NOMO-1 treated with DMSO at 0.1 percent for 48 hours (cell line): ENCODE data around the gene SHFL.

Experiments
- DNase-seq: peaks from one replicate; lab custom pipeline; 2025; ENCODE audit not compliant: unreplicated experiment; lab: John Stamatoyannopoulos, UW

SHFL gene

GRCh38 chr19:10132905-10133304 lies 46.8 kb downstream of the SHFL start:
- no peak for DNase-seq

GRCh38 chr19:10133596-10133995 lies 47.5 kb downstream of the SHFL start:
- DNase-seq = no peak

GRCh38 chr19:10134040-10134439 lies 47.9 kb downstream of the SHFL start:
- DNase-seq = no peak

GRCh38 chr19:10135551-10136334 lies 49.6 kb downstream of the SHFL start:
- DNase-seq = no peak

- no peak for DNase-seq
These were observed 50.8 kb downstream of the SHFL start for GRCh38 chr19:10136936-10137335.

- no peak for DNase-seq
These were observed 51.9 kb downstream of the SHFL start for GRCh38 chr19:10137751-10138682.

- DNase-seq = no peak
These were observed 53.0 kb downstream of the SHFL start for GRCh38 chr19:10138879-10139795.

GRCh38 chr19:10139952-10140351 lies 53.8 kb downstream of the SHFL start:
- no peak for DNase-seq

- DNase-seq = no peak
These were observed 55.4 kb downstream of the SHFL start for GRCh38 chr19:10141479-10141878.

- no peak for DNase-seq
These were observed 55.9 kb downstream of the SHFL start for GRCh38 chr19:10141973-10142372.
